GM12892 (cell line): ENCODE measurements around the gene ZNF354C.

Experiments
- DNase-seq: peaks from one replicate; pipeline ENCODE4 v3.0.0; 2011; ENCODE audit not compliant: insufficient read length
- FAIRE-seq: peaks from 2 replicates; lab custom pipeline; 2011; peaks lifted over from hg19 to GRCh38; lab: Jason Lieb, UNC
- POLR2A ChIP-seq: IDR thresholded peaks from 2 replicates; pipeline ENCODE4 v1.6.1; 2011; ENCODE audit warnings: low read depth, low read length, control low read depth
- POLR2AphosphoS5 ChIP-seq: IDR thresholded peaks from 2 replicates; pipeline ENCODE4 v1.6.1; 2011; ENCODE audit warnings: low read depth, low read length, control low read depth
- TAF1 ChIP-seq: IDR thresholded peaks from 2 replicates; pipeline ENCODE4 v1.6.1; 2011; ENCODE audit warnings: low read depth, mild to moderate bottlenecking, control low read depth, low read length, borderline replicate concordance

ZNF354C gene

DNA sequence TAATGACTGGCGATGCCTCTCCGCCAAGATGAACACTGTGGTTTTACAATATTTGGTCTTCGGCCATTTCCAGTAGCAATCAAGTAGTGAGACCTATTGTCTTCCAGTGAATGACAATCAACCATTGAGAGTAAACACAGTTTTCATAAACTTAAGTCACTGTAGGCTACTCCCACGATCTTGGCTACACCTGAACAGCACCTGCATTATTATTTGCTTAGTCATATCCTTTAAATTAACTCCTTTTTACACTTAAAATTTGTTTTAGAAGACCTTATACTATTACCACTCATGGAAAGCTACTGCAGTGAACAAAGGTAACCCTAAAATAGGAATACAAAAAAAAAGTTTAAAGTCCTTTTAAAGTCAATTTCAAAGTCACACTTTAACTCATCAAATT, 58.2 kb downstream of the ZNF354C start:
- TF ChIP-seq TAF1 (no peak), POLR2A (no peak), POLR2AphosphoS5 (no peak)
- FAIRE-seq: no peak
- no peak for DNase-seq

DNA sequence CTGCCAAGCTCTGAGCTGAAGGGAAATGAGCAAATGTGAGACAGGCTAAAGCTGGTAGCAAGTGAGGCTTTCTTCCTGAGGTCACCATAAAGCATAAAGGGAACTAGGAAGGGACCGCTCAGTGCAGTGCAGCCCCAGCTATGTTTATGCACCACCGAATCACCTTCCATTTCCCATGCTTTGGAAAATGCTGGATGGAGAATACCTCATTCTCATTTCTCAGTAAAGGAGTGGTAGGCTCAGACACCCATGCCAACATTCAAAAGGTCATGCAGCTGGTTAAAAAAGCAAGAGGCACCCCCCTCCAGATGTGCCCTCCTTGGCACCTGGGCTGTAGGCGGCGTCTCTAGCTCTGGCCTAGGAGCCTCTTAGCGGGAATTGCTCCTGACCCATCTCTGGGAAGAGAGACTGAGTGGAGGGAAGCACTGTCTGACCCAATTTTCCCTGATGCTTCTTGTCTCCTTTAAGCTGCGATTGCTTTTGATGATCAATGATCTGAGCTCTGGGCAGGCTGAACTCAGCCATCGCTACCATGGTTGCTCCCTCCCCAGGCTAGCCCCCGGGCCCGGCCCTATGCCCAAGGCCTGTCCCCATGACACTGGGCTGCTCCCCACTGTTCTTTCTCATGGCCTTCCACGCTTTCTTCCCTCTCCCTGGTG, 58.7 kb downstream of the ZNF354C start:
- DNase-seq: no peak
- TF ChIP-seq POLR2A (no peak), POLR2AphosphoS5 (no peak), TAF1 (no peak)
- no peak for FAIRE-seq

DNA sequence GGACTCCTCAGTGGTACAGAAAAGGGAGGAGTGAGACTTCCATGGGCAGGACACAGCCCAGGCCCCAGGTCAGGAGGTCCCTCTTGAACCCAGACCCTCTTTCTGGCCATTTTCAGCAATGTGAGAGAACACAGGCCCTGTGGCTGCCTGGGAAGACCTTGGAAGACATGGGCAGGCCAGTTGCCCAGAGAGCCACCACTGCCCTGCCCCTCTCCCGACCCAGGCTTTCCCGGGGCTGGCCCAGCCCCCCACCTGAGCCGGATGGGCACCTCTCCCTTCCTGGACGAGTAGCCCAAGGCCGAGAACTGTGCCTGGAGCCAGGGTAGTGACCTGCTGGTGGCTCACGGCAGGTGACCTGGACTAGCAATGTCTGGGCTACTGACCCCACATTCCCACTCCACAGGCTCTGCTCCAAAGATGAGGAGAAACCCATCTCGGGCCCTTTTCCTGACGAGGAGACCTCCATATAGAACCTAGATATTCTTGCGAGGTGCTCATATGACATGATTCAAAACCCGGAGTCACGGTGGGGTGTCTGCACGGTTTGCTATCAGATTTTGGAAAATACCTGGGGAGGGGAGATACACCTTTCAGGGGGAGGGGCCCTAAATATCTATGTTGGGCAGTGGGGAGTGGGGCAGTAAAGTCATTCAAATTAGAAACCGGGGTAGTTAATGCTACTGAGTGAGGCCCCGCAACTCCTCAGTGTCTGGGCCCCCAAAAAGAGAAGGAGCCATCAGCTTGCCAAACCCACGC, 59.4 kb downstream of the ZNF354C start:
- FAIRE-seq (no peak), DNase-seq (no peak)
- TF ChIP-seq POLR2AphosphoS5 (no peak), TAF1 (no peak), POLR2A (no peak)

DNA sequence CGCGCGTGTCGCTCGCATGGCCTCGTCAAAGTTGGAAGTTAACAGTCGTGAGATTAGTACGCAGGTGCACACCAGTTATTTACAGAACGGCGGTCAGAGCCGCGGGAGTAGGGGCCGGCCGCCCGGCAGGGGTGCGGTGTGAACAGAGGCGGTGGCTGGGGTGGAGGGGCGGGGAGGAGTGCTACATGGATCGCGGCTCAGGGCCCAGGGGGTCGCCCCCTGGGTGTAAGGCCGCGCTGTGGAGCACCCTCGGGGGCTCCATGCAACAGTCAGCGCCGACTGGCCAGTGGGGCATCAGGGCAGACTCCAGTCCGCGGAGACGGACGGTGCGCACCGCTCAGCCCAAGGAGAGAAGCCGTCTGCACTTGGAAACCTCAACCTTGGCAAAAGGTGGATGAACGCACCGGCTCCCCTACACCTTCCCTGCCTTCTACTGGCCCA, 60.3 kb downstream of the ZNF354C start:
- no peak for TF ChIP-seq POLR2A
- no peak for TF ChIP-seq TAF1
- FAIRE-seq (no peak), DNase-seq (no peak)

DNA sequence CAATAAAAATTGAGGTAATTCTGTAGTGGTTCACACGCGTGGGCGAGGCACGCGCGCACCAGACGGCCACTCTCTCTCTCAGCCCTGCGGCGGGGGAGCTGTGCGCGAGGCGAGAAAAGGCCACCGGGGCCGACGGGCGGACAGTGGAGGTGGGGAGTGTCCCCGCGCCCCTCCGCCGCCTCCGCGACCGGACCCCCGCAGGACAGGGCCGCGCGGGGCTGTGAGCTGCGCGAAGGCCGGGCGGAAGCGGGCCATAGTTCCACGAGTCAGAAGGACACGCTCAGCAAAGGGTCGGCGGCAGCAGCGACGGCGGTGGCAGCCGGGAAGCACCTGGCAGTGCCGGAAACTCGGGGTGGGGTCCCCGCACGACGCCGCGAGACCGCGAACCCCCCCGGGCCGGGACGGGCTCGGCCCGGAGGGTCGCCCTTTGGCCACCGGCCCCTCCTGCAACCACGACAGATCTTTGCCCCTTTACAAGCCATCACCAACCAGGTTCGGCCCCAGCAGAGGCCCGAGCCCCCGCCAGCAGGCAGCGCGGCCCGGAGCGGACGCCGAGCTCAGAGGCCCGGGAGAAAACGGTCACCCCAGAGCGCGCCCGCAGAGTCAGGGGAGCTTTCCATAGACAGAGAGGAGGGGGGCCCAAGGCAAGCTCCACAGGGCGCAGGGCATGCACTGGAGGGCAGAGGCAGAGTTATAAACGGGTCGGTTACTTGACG, 60.9 kb downstream of the ZNF354C start:
- no peak for DNase-seq

DNA sequence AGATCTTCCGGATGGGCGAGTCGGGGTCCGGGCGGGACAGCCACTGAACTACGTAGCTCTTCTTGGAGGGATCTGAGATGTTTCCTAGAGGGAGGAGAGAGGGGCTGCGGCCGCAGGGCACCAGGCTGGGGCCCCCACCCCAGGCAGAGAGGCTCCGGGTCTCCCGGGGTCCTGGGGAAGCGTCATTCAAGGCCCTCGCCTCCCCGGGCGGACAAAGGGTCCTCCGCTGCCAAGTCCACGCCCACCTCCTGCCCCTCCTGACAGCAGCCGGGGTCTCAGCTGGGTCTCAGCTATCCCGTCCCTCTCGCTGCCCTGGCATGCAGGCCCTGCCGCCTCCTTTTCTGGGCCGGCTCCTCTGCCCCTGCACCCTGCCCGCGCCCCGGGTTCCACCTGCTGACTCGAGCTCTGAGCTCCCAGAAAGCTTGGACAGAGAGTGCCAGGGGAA, 61.5 kb downstream of the ZNF354C start:
- TF ChIP-seq TAF1 (no peak), POLR2AphosphoS5 (no peak), POLR2A (no peak)
- DNase-seq (no peak), FAIRE-seq (no peak)

More for the DNA sequence above, 60.9 kb downstream of the ZNF354C start:
- FAIRE-seq: no peak
- no peak for TF ChIP-seq TAF1
- TF ChIP-seq POLR2AphosphoS5: no peak
- TF ChIP-seq POLR2A: no peak

DNA sequence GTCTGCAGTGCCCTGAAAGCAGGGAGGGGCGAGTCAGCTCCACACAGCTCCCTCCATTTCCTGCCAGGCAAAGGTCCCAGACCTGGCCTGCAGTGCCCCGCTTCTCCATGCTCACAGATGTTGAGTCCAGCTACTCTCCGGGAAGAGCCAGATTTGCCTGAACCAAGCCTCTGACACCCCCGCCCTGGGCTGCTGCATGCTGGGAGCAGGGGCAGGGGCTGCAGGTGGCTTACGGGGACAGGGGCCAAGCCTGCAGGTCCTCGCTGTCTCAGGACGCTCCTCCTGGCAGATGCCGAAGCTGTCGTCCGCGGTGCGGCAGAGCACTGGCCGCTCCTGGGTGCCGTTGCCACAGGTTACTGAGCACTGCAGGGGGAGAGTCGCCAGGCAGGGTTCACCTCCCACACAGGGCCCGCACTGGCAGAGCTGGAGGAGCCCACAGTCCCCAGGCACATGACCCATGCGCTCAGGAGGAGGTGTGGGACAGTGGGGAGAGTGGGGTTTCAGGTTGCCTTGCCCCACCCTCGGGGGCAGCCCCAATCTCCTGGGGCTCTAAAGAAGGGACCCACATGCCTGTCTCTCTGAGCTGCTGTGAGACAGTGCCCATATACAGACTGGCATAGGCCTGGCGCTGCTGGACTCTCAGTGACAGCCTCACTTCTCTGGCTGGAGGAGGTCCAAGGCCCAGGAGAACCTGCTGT, 62.4 kb downstream of the ZNF354C start:
- FAIRE-seq (no peak), DNase-seq (no peak)
- TF ChIP-seq POLR2AphosphoS5 (no peak), TAF1 (no peak)

DNA sequence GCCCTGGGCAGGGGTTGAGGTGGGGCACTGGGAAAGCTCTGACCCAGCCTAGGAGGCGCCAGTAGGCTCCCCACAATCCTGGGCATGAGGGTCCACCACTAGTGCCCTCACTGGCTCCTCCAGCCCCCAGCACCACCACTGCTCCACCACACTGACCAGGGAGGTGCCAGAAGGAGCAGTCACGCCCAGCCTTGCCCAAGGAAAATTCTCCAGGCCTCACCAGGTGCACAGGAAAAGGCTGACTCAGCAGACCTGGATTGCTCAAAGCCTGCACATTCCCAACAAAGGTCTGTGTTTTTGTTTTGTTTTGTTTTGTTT, 62.9 kb downstream of the ZNF354C start:
- no peak for DNase-seq
- TF ChIP-seq TAF1 (no peak), POLR2AphosphoS5 (no peak), POLR2A (no peak)
- no peak for FAIRE-seq

DNA sequence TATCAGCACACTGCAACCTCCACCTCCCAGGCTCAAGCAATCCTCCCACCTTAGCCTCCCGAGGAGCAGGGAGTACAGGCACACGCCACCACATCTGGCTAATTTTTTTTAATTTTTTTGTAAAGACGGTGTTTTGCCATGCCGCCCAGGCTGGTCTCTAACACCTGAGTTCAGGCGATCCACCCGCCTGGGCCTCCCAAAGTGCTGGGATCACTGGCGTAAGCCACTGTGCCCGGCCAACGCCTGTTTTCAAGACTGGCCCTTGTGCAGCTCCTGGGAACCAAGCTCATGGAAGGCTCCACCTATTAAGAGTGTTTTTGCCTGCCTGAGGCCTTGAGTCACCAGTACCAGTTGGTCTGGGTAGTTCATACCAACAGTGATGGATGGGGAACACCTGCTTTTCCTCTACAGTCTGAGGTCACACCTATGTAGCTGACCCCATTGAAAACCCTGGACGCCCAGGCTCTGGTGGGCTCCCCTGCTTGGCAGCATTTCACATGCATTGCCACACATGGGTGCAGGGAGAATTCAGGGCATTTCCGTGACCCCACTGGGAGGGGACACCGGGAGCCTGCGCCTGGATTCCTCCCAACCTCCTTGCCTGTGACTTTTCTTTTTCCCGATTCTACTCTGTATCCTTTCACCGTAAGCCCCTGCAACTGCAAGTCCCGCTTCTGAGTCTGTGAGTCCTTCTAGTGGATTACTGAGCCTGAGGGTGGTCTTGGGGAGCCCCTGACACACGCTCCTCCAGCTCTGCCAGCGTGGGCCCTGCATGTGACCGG, 63.5 kb downstream of the ZNF354C start:
- no peak for DNase-seq

DNA sequence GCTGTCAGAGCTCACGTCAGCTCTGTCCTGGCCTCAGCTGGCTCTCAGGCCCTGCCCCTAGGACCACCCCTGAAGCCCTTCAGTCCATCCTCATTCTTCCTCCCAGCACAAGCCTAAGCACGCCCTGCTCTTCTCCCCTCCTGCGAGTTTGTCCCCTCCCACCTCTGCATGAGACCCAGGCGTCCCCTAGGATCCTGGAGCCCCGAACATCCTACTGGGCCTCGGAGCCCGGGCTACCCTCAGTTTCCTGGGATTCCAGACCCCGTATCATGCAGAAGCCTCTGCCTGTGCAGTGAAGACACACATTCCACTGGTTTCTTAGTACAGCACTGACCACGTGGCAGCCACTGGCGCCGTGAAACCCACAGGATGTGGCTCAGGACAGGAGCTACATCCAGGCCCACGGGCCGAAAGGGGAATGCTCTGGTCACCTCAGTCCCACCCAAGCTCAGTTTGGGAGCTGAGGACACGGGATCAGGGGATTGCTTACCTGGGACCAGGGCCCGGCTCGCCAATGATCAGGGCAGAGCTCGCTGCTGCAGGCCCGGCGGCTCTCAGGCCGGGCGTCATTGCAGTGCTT, 64.2 kb downstream of the ZNF354C start:
- DNase-seq (no peak), FAIRE-seq (no peak)
- TF ChIP-seq TAF1 (no peak), POLR2AphosphoS5 (no peak), POLR2A (no peak)

More for the DNA sequence above, 63.5 kb downstream of the ZNF354C start:
- FAIRE-seq: no peak
- TF ChIP-seq POLR2A: no peak
- TF ChIP-seq POLR2AphosphoS5: no peak
- TF ChIP-seq TAF1: no peak
